Measurements from ENCODE around the gene TFB1M. TPM values are rescaled to one million over a fixed set of nuclear protein-coding genes. Genes with fewer than 3 reads are reported as not detected.
"Not testable (repeated sequence)": the region's sequence is repeated elsewhere in the genome, so short reads cannot be mapped to it uniquely, and the experiment has no call there.

The TFB1M gene
- total and polyA plus RNA-seq, 2 donors: 14.4 to 16.4 TPM

DNA sequence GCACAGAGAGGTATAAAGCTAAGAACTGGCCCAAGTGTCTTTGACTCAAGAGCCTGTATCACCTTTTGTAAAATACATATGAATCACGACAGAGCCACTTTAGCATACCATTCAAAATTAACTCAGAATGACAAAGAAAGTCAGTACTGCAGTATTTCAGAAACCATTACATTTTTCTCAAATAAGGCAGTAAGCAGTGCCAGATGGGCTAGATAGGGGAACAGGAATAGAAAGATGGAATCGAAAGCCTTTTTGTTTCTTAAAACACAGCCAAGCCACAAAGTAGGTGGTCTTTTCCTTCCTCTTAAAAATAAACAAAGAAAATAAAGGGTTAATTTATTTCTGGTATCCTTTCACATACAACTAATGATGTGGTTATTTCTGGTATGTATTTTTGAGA lies 40.2 kb downstream of the TFB1M start:
- Histone ChIP-seq H3K36me3 (ENCODE audit: control insufficient read depth in 2 of 2, insufficient read depth in 2 of 2, low read length in 1 of 2) (peaks cover 0 to 10% of the 10 kb centered on the region in 2 donors), H3K4me1 (ENCODE audit: control insufficient read depth in 2 of 2, insufficient read depth in 2 of 2, low read length in 2 of 2) (no peaks in the 10 kb centered on the region), H3K27ac (ENCODE audit: low read depth in 1 of 2, low read length in 1 of 2) (no peak overlapping the region), H3K4me3 (ENCODE audit: low read length in 2 of 2) (no peak overlapping the region), H3K9me3 (ENCODE audit: control insufficient read depth in 2 of 2, insufficient read depth in 1 of 2, low read length in 1 of 2) (no peaks in the 10 kb centered on the region), H3K27me3 (ENCODE audit: control insufficient read depth in 2 of 2, insufficient read depth in 1 of 2, low read length in 1 of 2) (no peaks in the 10 kb centered on the region)
- WGBS: 71% methylated on average over 2 of the region's 2 CpGs
- DNase-seq (ENCODE audit: low read depth in 6 of 9, low spot score in 9 of 9): no peak

DNA sequence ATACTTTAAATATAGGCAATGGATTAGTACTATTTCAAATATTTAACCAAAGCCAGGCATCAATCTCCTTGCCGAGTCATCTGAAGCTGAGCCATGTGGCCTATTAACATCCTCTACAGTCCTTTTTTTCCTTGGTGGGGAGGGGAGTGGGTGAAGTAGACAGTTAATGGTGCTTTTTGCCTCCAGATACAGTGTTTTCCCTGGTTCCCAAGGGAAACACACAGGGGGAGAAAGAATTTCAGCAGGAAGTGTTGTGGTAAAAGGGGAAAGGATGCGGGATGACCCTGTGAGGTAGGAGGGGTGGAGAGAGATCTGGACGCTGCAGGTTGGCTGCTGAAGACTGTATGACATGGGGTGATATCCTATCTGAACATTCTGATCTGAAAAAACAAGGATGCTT lies 40.9 kb downstream of the TFB1M start:
- H3K4me3 ChIP-seq (ENCODE audit: low read length in 2 of 2): no peak overlapping the region
- H3K27ac ChIP-seq (ENCODE audit: low read depth in 1 of 2, low read length in 1 of 2): no peak overlapping the region
- no peaks in the 10 kb centered on the region for H3K27me3 ChIP-seq (ENCODE audit: control insufficient read depth in 2 of 2, insufficient read depth in 1 of 2, low read length in 1 of 2)
- peaks cover 0 to 10% of the 10 kb centered on the region in 2 donors for H3K36me3 ChIP-seq (ENCODE audit: control insufficient read depth in 2 of 2, insufficient read depth in 2 of 2, low read length in 1 of 2)
- H3K9me3 ChIP-seq (ENCODE audit: control insufficient read depth in 2 of 2, insufficient read depth in 1 of 2, low read length in 1 of 2): no peaks in the 10 kb centered on the region
- no peak for DNase-seq (ENCODE audit: low read depth in 6 of 9, low spot score in 9 of 9)
- 80% methylated on average over 3 of the region's 3 CpGs for WGBS
- H3K4me1 ChIP-seq (ENCODE audit: control insufficient read depth in 2 of 2, insufficient read depth in 2 of 2, low read length in 2 of 2): no peaks in the 10 kb centered on the region

GRCh38 chr6:155272353-155273232 lies 41.7 kb downstream of the TFB1M start:
- no peaks in the 10 kb centered on the region for H3K9me3 ChIP-seq (ENCODE audit: control insufficient read depth in 2 of 2, insufficient read depth in 1 of 2, low read length in 1 of 2)
- H3K27me3 ChIP-seq (ENCODE audit: control insufficient read depth in 2 of 2, insufficient read depth in 1 of 2, low read length in 1 of 2): no peaks in the 10 kb centered on the region
- no peak overlapping the region for H3K27ac ChIP-seq (ENCODE audit: low read depth in 1 of 2, low read length in 1 of 2)
- DNase-seq (ENCODE audit: low read depth in 6 of 9, low spot score in 9 of 9): no peak
- H3K4me3 ChIP-seq (ENCODE audit: low read length in 2 of 2): no peak overlapping the region
- WGBS: 95% methylated on average over 8 of the region's 8 CpGs
- H3K36me3 ChIP-seq (ENCODE audit: control insufficient read depth in 2 of 2, insufficient read depth in 2 of 2, low read length in 1 of 2): peaks cover 0 to 10% of the 10 kb centered on the region in 2 donors
- no peaks in the 10 kb centered on the region for H3K4me1 ChIP-seq (ENCODE audit: control insufficient read depth in 2 of 2, insufficient read depth in 2 of 2, low read length in 2 of 2)

DNA sequence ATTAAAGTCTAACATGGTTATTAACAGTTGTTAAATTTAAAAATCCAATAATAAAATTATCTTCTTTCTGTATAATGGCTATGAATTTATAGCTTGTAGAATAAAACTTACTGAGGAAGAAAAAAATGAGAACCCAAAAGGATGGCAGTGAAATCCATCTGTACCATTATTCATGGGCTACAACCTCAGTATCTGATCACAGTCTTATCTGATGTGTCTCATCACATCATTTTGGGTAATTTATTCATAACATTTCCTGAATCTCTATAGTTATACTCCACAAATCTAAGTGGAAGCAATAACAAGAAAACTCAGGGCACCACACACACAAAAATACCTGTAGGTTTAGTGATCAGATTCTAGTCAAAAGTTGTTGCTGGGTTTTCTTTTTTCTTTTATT lies 43.1 kb downstream of the TFB1M start:
- Histone ChIP-seq H3K9me3 (ENCODE audit: control insufficient read depth in 2 of 2, insufficient read depth in 1 of 2, low read length in 1 of 2) (no peaks in the 10 kb centered on the region), H3K4me3 (ENCODE audit: low read length in 2 of 2) (no peak overlapping the region), H3K27ac (ENCODE audit: low read depth in 1 of 2, low read length in 1 of 2) (no peak overlapping the region), H3K27me3 (ENCODE audit: control insufficient read depth in 2 of 2, insufficient read depth in 1 of 2, low read length in 1 of 2) (no peaks in the 10 kb centered on the region), H3K36me3 (ENCODE audit: control insufficient read depth in 2 of 2, insufficient read depth in 2 of 2, low read length in 1 of 2) (peaks cover 0 to 10% of the 10 kb centered on the region in 2 donors), H3K4me1 (ENCODE audit: control insufficient read depth in 2 of 2, insufficient read depth in 2 of 2, low read length in 2 of 2) (no peaks in the 10 kb centered on the region)
- DNase-seq (ENCODE audit: low read depth in 6 of 9, low spot score in 9 of 9): no peak

GRCh38 chr6:155270561-155271091 lies 43.7 kb downstream of the TFB1M start:
- Histone ChIP-seq H3K4me3 (ENCODE audit: low read length in 2 of 2) (no peak overlapping the region), H3K27ac (ENCODE audit: low read depth in 1 of 2, low read length in 1 of 2) (no peak overlapping the region), H3K9me3 (ENCODE audit: control insufficient read depth in 2 of 2, insufficient read depth in 1 of 2, low read length in 1 of 2) (no peaks in the 10 kb centered on the region), H3K27me3 (ENCODE audit: control insufficient read depth in 2 of 2, insufficient read depth in 1 of 2, low read length in 1 of 2) (no peaks in the 10 kb centered on the region), H3K4me1 (ENCODE audit: control insufficient read depth in 2 of 2, insufficient read depth in 2 of 2, low read length in 2 of 2) (no peaks in the 10 kb centered on the region), H3K36me3 (ENCODE audit: control insufficient read depth in 2 of 2, insufficient read depth in 2 of 2, low read length in 1 of 2) (peaks cover 0 to 5% of the 10 kb centered on the region in 2 donors)
- no peak for DNase-seq (ENCODE audit: low read depth in 6 of 9, low spot score in 9 of 9)
- 97% methylated on average over 7 of the region's 7 CpGs for WGBS

DNA sequence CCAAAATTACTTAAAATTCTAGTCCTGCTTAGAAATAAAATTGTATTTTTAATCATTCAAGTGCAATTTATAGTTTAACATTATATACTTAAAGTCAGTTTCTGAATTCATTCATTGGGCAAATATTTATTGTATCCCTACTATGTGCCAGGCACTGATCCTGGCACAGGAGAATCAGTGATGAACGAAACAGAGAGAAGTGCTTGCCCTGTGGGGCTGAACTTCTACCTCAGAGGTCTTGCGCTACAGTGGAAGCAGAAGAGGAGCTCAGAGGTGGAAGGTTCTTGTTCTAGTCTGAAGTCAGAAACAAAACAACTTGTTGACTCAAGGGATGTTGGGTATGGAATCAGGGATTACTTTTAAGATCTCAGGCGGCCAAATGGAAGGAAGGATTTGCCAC lies 44.5 kb downstream of the TFB1M start:
- Histone ChIP-seq H3K27ac (ENCODE audit: low read depth in 1 of 2, low read length in 1 of 2) (no peak overlapping the region), H3K36me3 (ENCODE audit: control insufficient read depth in 2 of 2, insufficient read depth in 2 of 2, low read length in 1 of 2) (peaks cover 0 to 3% of the 10 kb centered on the region in 2 donors), H3K27me3 (ENCODE audit: control insufficient read depth in 2 of 2, insufficient read depth in 1 of 2, low read length in 1 of 2) (no peaks in the 10 kb centered on the region), H3K4me1 (ENCODE audit: control insufficient read depth in 2 of 2, insufficient read depth in 2 of 2, low read length in 2 of 2) (no peaks in the 10 kb centered on the region), H3K4me3 (ENCODE audit: low read length in 2 of 2) (no peak overlapping the region), H3K9me3 (ENCODE audit: control insufficient read depth in 2 of 2, insufficient read depth in 1 of 2, low read length in 1 of 2) (no peaks in the 10 kb centered on the region)
- WGBS: 80% methylated on average over 3 of the region's 3 CpGs
- no peak for DNase-seq (ENCODE audit: low read depth in 6 of 9, low spot score in 9 of 9)

- DNase-seq (ENCODE audit: low read depth in 6 of 9, low spot score in 9 of 9): peak in 8 of 9 donors; percentile 17 to 71 (median 26)
- H3K4me1 ChIP-seq (ENCODE audit: control insufficient read depth in 2 of 2, insufficient read depth in 2 of 2, low read length in 2 of 2); H3K27me3 ChIP-seq (ENCODE audit: control insufficient read depth in 2 of 2, insufficient read depth in 1 of 2, low read length in 1 of 2); H3K4me3 ChIP-seq (ENCODE audit: low read length in 2 of 2); H3K36me3 ChIP-seq (ENCODE audit: control insufficient read depth in 2 of 2, insufficient read depth in 2 of 2, low read length in 1 of 2); H3K9me3 ChIP-seq (ENCODE audit: control insufficient read depth in 2 of 2, insufficient read depth in 1 of 2, low read length in 1 of 2); H3K27ac ChIP-seq (ENCODE audit: low read depth in 1 of 2, low read length in 1 of 2): not testable (repeated sequence)
- WGBS: 92% methylated on average over 3 of the region's 5 CpGs
Measured at GRCh38 chr6:155268088-155268867, 46.0 kb downstream of the TFB1M start.

GRCh38 chr6:155267411-155267810 lies 46.9 kb downstream of the TFB1M start:
- WGBS: over 99% methylated on average over 2 of the region's 2 CpGs
- peaks cover 3 to 6% of the 10 kb centered on the region in 2 donors for H3K36me3 ChIP-seq (ENCODE audit: control insufficient read depth in 2 of 2, insufficient read depth in 2 of 2, low read length in 1 of 2)
- H3K9me3 ChIP-seq (ENCODE audit: control insufficient read depth in 2 of 2, insufficient read depth in 1 of 2, low read length in 1 of 2): no peaks in the 10 kb centered on the region
- H3K27me3 ChIP-seq (ENCODE audit: control insufficient read depth in 2 of 2, insufficient read depth in 1 of 2, low read length in 1 of 2): no peaks in the 10 kb centered on the region
- H3K4me3 ChIP-seq (ENCODE audit: low read length in 2 of 2): no peak overlapping the region
- no peaks in the 10 kb centered on the region for H3K4me1 ChIP-seq (ENCODE audit: control insufficient read depth in 2 of 2, insufficient read depth in 2 of 2, low read length in 2 of 2)
- DNase-seq (ENCODE audit: low read depth in 6 of 9, low spot score in 9 of 9): no peak
- H3K27ac ChIP-seq (ENCODE audit: low read depth in 1 of 2, low read length in 1 of 2): no peak overlapping the region

Measured in thymus (tissue), 11 donors.